Inferior parietal cortex (tissue), 1 donor: ENCODE data around the gene ZNF438.

Source experiments
- DNase-seq: peaks from one replicate; pipeline ENCODE4 v3.0.0-alpha.2; 2016; ENCODE audit errors: extremely low spot score

Gene ZNF438

DNA sequence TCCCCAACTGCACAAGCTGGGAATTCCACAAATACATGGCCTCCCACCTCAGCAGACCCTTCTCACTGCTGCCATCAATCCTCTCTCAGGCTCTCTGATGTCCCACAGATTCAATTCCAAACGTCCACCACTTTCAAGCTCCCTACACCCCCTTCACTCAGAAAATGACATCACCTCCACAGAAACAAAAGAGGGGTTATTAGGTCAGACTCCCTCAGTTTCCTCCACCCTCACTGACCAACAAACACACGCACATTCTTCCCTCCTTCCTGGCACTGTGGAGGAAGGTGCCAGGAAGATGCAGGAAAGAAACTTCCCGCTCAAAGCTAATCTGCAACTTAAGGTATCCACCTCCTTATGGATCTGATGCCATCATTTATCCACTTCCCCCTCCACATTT, 18.3 kb downstream of the ZNF438 start:
- DNase-seq = no peak

DNA sequence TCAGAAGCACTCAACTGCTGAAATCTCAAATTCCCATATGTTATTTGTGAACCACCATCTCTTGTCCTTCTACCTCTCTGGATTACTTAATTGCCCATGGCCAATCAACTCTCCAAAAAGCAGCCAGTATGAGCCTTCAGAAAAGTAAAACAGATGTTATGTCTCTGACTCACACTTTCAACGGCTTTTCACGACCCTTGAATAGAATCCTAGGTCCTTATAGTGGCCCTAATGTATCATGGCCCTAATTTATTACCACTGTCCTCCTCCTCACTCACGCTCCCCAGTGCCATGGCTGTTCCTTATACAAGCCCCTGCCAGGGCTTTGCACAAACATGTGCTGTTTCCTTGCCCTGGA, 20.0 kb downstream of the ZNF438 start:
- no peak for DNase-seq

DNA sequence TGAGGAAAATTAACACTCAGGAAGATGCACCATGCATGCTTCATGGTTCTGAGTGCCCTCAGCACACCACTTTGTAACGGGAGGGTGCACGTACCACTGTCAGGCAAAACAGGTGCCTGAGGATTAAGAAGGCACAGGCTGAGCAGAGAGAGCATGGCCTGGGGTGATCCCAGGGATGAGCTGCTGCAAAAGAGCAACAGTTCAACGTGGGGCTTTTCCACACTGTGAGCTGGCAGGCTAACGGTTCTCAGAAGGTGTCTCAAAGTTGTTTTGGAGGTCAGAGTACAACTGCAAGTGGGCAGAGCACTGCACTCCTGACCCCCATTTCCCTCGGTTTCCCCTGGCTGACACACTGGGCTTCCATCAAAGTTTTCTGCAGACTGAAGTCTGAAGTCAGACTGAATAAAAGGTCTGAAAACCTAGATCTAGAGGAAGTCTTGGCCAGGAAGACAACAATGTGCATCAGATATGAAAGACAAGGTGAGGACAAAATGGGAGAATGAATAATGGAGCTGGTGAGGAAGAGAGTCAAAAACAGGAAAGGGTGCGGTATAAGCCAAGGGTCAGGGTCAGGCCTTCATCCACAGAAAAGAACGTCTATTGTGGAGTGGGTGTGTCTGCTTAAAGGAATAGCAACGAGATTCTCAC, 20.5 kb downstream of the ZNF438 start:
- no peak for DNase-seq

DNA sequence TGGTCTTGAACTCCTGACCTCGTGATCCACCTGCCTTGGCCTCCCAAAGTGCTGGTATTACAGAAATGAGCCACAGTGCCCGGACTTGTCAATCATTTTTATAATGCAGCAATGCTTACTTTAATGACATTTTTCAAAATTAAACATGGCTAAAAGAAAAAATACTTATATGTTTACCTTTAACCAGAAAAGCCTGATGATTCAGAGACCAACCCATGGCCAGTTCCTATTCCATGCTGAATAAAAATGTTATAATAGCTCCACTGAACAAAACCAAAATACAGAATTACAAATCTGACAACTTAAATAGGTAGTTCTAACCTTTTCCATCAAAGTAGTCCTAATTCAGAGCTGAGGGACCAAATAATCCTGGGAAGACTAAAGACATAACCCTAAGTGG, 21.6 kb downstream of the ZNF438 start:
- DNase-seq = no peak

- no peak for DNase-seq
These were observed 25.8 kb downstream of the ZNF438 start for GRCh38 chr10:31005895-31006294.

- no peak for DNase-seq
These were observed 27.0 kb downstream of the ZNF438 start for GRCh38 chr10:31004611-31005193.

GRCh38 chr10:31001740-31002139, 29.9 kb downstream of the ZNF438 start:
- DNase-seq = no peak

GRCh38 chr10:31000867-31001266, 30.8 kb downstream of the ZNF438 start:
- no peak for DNase-seq

GRCh38 chr10:31000071-31000782, 31.4 kb downstream of the ZNF438 start:
- no peak for DNase-seq

GRCh38 chr10:30999070-30999712, 32.5 kb downstream of the ZNF438 start:
- DNase-seq = no peak

GRCh38 chr10:30997536-30998235, 34.0 kb downstream of the ZNF438 start:
- DNase-seq = no peak

DNA sequence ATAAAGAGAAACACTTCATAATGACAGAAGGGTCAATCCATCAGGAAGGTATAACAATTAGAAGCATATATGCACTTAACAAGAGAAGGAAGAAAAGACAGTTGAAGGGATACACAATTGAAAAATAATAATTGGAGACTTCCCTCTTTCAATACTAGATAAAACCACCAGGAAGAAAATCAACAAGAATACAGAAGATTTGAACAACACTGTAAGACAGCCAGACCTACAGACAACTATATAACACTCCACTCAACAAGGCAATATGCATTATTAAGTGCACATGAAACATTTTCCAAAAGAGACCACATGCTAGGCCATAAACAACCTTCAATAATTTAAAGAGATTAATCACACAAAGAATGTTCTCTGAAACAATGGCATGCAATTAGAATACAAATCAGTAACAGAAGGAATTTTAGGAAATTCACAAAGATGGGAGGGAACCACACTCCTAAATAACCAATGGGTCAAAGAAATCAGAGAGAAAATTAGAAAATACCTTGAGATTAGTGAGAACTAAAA, 35.1 kb downstream of the ZNF438 start:
- no peak for DNase-seq

GRCh38 chr10:30995081-30995770, 36.4 kb downstream of the ZNF438 start:
- no peak for DNase-seq

DNA sequence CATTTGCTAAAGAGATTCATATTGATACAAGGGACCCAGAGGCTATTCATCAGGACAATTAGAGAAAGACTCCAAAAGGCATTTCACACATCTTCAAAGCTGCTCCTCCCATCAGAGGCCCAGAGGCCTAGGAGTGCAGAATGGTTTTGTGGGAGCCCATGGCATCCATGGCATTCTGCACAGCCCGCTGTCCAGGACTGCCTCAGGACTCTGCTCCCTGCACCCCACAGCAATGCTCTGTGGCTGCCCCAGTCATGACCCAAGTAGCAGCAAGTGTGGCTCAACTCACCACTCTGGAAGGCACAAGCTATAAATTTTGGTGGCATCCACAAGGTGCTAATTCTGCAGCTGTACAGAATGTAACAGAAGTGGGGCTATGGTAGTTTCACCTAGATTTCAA, 38.5 kb downstream of the ZNF438 start:
- DNase-seq = no peak

GRCh38 chr10:30992681-30993080, 39.0 kb downstream of the ZNF438 start:
- DNase-seq = no peak

DNA sequence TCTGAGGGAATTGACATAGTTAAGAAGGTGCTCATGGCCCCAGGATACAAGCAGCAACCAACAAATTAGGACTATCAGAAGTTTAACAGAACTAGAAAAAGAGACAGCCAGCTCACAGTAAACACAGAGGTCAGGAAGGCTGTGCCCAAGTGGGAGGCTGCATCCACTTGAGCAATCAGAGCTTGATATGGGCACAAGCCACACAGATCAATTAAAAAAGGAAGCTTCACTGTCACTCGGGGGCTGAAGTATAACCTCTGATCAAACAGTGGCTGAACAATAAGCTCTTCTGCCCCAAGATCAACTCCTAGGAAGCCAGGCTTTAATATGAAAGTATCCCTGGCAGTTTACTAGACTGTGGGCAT, 40.0 kb downstream of the ZNF438 start:
- DNase-seq = no peak

DNA sequence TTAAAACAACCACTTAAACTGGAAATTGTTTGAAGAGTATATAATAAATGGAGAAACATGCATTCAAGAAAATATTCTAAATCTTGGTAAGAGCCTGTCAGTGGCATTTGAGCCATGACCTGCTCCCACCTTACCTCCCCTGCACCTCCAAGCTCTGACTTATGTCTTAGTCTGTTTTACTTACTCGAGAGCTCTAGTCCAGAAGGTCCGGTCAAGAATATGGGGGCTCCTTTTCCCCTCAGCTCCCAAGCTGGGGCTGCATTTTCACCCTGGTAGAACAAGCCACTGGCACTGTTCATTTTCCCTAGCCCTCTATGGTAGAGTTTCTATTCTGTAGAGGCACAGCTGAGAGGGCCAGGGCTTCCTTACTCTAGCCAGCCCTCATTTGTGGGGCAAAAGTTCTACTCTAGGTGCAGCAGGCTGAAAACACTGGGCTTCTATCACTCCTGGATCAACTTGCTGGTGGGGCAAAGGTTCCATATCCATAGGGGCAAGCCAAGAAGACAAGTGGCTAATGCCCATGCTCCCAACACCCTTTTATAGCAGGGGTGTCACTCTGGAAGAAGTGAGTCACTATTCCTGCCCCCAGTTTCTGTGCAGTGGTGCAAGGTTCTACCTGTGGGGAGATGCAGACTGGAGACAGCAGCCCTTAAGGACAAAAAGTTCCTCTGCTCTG, 40.6 kb downstream of the ZNF438 start:
- DNase-seq = no peak

GRCh38 chr10:30990351-30990750, 41.3 kb downstream of the ZNF438 start:
- DNase-seq = no peak

DNA sequence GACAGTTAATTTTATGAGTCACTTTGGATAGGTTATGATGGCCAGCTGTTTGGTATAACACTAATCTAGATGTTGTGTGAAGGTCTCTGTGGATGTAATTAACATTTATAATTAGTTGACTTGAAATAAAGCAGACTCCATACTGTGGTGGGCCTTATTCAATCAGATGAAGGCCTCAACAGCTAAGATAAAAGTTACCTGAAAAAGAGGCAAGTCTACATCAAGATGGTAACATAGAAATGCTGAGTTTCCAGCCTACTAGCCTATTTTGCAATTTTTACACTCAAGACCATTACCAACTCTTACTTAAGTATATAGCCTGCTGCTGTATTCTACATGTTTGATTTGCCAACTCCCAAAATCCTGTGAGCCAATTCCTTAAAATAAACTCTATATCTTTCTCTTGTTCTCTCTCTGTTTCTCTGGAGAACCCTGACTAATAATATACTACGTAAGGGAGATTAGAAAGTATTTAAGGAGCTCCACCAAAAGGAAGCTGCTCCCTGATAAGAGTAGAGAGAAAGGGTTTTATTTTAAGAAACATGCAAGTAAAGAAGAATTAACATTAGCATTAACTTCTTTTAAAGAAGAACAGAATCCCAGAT, 42.7 kb downstream of the ZNF438 start:
- DNase-seq = no peak

DNA sequence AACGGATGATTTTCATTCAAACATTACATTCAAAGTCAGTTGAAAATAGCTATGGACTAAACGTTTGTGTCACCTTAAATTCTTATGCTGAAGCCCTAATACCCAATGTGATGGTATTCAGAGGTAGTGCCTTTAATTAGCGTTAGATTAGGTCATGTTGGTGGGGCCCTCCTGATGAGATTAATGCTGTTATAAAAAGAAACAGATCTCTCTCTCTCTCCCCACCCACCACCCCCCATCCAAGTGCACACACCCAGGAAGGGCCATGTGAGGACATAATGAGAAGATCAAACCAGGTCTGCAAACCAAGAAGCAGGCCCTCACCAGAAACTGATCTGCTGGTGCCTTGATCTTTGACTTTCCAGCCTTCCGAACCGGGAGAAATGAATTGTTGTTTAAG, 44.2 kb downstream of the ZNF438 start:
- no peak for DNase-seq
